HL-60 (cell line): ENCODE results near the gene OR5D16.
"Not testable (repeated sequence)": the region's sequence is repeated elsewhere in the genome, so short reads cannot be mapped to it uniquely, and the experiment has no call there.

Source experiments
- GABPA ChIP-seq: IDR thresholded peaks from 2 replicates; pipeline ENCODE4 v1.6.1; 2012; ENCODE audit warnings: low read depth
- POLR2AphosphoS5 ChIP-seq: IDR thresholded peaks from 2 replicates; pipeline ENCODE4 v1.6.1; 2012; ENCODE audit warnings: low read depth
- SPI1 ChIP-seq: IDR thresholded peaks from 2 replicates; pipeline ENCODE4 v1.6.1; 2012; ENCODE audit warnings: low read depth, mild to moderate bottlenecking, borderline replicate concordance
- TF ChIP-seq, protein P1 (sequence below): IDR thresholded peaks from one replicate; pipeline ENCODE4 v1.5.1; 2011; ENCODE audit warnings: low read length, control low read depth, inconsistent platforms; ENCODE audit not compliant: insufficient read depth
- TF ChIP-seq, protein P2 (sequence below): IDR thresholded peaks from 2 replicates; pipeline ENCODE4 v1.6.1; 2012; ENCODE audit warnings: low read depth; ENCODE audit not compliant: insufficient replicate concordance

DNA sequence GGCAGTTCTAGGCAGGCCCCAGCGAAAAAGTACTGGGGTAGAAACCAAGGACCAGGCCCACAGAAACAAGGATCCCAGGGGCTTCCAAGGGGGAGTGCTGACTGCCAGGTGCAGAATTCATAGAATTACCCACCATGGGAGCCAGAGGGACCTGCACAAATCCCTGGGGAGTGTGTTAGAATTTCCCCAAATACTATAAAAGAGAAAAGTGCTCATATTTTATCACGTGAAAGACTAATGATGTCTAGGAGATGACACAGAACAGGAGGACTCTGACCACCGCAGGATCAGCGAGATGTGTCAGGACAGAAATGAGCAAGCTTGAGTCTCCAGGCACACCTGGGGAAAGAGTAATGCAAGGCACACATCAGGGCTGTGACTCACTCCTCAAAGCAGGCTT lies 28.8 kb downstream of the OR5D16 start:
- TF ChIP-seq POLR2AphosphoS5, GABPA, SPI1: not testable (repeated sequence)
- TF ChIP-seq, protein P1, sequence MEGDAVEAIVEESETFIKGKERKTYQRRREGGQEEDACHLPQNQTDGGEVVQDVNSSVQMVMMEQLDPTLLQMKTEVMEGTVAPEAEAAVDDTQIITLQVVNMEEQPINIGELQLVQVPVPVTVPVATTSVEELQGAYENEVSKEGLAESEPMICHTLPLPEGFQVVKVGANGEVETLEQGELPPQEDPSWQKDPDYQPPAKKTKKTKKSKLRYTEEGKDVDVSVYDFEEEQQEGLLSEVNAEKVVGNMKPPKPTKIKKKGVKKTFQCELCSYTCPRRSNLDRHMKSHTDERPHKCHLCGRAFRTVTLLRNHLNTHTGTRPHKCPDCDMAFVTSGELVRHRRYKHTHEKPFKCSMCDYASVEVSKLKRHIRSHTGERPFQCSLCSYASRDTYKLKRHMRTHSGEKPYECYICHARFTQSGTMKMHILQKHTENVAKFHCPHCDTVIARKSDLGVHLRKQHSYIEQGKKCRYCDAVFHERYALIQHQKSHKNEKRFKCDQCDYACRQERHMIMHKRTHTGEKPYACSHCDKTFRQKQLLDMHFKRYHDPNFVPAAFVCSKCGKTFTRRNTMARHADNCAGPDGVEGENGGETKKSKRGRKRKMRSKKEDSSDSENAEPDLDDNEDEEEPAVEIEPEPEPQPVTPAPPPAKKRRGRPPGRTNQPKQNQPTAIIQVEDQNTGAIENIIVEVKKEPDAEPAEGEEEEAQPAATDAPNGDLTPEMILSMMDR = not testable (repeated sequence)
- TF ChIP-seq, protein P2, sequence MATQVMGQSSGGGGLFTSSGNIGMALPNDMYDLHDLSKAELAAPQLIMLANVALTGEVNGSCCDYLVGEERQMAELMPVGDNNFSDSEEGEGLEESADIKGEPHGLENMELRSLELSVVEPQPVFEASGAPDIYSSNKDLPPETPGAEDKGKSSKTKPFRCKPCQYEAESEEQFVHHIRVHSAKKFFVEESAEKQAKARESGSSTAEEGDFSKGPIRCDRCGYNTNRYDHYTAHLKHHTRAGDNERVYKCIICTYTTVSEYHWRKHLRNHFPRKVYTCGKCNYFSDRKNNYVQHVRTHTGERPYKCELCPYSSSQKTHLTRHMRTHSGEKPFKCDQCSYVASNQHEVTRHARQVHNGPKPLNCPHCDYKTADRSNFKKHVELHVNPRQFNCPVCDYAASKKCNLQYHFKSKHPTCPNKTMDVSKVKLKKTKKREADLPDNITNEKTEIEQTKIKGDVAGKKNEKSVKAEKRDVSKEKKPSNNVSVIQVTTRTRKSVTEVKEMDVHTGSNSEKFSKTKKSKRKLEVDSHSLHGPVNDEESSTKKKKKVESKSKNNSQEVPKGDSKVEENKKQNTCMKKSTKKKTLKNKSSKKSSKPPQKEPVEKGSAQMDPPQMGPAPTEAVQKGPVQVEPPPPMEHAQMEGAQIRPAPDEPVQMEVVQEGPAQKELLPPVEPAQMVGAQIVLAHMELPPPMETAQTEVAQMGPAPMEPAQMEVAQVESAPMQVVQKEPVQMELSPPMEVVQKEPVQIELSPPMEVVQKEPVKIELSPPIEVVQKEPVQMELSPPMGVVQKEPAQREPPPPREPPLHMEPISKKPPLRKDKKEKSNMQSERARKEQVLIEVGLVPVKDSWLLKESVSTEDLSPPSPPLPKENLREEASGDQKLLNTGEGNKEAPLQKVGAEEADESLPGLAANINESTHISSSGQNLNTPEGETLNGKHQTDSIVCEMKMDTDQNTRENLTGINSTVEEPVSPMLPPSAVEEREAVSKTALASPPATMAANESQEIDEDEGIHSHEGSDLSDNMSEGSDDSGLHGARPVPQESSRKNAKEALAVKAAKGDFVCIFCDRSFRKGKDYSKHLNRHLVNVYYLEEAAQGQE = not testable (repeated sequence)
